ENCODE data around the gene PRMT5.

Gene PRMT5

DNA sequence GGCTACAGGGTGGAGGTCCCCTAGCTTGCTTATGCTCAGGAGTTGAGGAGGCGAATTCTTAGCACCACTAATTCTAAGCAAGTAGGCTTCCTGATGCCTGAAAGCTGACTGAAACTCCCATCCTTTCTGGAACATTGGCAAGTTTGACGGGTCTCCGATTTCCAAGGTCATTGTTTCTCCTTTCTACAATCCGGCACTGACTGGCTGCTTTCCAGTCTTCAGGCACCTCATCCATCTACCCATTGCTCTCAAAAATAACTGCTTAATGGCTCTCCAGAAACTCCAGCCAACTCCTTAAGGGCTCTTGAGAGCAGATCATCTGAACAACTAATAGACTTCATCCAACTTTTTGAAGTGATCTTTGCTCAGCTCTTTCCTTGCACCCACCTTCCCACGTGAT lies 32.8 kb downstream of the PRMT5 start:
- DNase-seq, result no peak

DNA sequence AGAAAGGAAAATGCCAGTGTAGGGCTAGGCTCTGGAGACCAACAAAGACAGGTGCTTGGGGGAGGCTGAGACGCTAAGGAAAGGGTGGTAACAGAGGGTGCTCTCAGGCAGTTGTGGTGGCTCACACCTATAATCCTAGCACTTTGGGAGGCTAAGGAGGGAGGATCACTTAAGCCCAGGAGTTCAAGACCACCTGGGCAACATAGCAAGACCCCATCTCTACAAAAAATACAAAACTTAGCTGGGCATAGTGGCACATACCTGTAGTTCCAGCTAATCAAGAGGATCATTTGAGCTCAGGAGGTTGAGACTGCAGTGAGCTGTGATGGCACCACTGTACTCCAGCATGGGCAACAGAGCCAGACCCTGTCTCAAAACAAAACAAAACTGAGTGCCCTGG lies 33.8 kb downstream of the PRMT5 start:
- no peak for DNase-seq

DNA sequence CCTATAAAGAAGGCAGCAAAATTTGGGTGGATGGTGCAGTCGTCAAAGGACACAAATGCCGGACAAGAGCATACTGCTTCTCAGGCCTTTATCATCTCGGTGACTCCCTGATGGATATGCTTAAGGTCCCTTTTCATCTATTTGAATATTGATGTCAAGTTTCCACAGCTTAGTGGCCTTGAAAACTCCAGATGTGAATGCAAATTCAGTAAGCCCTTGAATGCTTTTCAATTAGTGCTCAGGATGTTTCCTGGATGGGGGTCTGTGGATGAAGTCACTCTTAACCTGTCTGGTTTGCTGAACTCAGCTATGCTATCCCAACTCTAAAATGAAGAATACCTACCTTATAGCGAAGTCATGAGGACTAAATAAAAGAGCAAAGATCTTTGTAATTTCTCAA lies 35.5 kb downstream of the PRMT5 start:
- DNase-seq, result no peak

DNA sequence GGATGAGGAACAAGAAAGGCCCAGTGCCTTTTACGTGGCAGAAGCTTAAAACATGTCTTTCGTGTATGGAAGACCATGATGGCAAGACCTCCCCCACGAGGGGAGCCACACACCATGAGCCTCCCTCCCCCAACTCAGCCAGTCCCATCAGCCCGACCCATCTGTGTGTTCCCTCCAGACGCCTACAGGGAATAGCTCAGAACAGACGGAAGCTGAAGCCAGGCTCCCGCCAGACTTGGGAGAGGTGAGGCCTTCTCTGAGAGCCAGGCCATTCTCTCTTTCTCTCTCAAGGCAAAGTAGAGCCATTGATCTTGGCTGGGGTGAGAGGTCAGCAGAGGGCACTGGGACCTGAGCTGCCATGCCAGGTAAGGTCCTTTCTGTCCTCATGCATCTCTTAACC lies 36.7 kb downstream of the PRMT5 start:
- no peak for DNase-seq

DNA sequence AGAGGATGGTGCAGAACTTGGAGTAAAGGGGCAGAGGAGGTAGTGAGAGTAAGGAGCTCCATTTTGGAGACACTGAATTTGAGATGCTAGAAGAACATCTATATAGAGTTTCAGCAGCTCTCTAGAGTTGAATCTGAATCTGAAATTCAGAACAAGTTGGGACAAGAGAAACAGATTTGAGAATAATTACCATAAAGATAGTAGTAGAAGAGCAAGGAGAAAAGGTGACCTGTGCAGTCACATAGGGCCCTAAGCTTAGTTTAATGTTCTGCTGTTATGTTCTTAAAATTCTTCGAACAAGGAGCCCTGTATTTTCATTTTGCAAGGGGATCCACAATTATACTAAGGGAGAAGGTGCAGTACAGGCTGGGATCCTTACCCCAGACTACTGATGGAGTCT lies 38.8 kb downstream of the PRMT5 start:
- no peak for DNase-seq

DNA sequence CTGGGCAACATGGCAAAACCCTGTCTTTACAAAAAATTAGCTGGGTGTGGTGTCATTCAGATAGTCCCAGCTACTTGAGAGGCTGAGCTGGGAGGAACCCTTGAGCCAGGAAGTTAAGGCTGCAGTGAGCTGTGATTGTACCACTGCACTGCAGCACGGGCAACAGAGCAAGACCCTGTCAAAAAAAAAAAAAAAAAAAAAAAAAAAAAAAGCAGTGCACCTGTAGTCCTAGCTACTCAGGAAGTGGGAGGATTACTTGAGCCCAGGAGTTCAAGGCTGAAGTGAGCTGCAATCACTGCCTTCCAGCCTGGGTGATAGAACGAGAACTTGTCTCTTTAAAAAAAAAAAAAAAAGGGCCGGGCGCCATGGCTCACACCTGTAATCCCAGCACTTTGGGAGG lies 40.5 kb downstream of the PRMT5 start:
- DNase-seq, result peak; percentile 6

DNA sequence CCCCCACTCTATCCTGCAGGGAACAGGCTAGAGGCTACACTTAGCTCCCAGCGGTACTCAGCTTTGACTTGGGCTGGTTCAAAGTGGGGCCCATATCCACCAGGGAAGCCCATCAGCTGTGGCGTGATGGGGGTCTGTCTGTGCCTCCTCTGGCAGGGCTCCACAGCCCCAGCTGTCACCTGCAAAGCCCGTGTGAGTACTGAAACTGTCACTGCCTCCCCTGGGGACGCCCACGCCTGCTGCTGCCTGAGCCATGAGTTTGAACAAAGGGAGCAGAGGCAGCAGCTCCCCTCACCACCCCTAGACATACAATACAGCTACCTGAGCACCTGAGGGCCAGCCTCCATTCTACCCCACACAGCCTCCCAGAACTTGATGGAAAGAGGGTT lies 41.2 kb downstream of the PRMT5 start:
- no peak for DNase-seq

DNA sequence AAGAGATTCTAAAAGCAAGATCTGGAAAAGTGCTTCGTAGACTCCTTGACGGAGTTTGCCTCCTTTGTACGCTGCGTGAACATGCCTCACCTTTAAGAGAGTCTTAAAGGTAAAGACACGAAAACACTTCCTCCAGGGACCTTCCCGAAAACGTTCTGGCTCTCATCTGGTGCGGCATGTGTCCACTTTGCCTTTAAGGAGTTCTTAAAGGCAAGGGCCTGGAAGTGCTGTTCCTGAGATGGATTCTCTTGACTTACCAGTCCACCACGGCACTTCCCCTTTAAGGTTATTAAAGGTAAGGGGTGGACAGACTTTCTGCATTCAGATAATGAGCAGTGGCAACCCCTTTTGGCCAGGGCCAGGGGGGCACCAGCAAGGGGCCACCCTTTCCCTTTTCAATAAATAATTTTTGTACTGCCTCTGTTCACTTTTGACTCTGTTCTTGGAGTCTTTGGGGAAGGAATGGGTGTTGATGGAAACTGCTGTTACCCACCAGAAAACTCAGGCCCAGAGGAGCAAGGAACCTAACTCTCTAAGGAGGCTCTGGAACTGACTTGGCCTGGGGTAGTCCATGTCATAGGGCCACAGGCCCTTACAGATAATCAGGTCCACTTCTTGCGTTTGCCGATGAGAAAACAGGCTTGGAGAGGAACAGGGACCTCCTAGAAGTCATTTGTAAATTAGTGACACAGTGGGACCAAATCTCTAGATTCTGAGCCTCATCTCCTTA lies 41.8 kb downstream of the PRMT5 start:
- peak; percentile 80 for DNase-seq

DNA sequence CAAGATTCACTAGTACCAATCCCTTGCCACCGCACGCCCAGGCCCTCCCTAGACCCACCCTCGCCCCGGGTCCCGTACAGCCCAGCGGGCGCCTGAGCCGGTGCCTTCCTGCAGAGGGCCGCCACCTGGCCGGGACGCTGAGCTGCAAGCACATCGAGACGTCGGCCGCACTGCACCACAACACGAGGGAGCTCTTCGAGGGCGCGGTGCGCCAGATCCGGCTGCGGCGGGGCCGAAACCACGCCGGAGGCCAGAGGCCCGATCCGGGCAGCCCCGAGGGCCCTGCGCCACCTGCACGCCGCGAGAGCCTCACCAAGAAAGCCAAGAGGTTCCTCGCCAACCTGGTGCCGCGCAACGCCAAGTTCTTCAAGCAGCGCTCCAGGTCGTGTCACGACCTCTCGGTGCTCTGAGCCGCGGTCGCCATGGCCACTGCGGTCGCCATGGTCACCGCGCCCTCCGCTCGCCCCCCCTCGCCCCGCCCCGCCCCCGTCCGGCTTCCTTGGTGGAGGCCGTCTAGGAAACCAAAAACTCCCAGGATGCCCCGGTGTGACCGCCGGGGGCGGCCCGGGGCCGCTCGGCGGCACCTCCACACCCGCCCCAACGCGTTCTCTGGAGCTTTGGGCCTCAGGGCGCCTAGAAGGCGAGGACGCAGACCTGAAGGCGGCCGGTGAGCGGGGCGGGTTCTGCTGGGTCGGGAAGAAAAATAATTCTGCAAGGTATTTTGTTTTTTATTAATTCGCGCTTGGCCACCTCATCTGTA lies 42.5 kb downstream of the PRMT5 start:
- DNase-seq, result peak; percentile 79

DNA sequence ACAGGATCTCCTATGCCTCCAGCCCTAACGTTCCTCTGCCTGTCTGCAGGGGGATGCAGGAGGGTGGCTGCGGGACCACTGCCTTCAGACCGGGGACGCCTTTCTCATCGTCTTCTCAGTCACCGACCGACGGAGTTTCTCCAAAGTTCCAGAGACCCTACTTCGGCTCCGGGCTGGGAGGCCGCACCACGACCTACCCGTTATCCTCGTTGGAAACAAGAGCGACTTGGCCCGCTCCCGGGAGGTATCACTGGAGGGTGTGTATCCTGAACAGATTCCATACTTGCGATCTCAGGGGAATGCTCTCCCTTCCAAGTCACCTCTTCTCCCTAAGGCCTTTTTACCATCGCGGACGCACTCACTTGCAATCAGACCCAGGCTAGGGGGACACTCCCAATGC lies 43.2 kb downstream of the PRMT5 start:
- no peak for DNase-seq

DNA sequence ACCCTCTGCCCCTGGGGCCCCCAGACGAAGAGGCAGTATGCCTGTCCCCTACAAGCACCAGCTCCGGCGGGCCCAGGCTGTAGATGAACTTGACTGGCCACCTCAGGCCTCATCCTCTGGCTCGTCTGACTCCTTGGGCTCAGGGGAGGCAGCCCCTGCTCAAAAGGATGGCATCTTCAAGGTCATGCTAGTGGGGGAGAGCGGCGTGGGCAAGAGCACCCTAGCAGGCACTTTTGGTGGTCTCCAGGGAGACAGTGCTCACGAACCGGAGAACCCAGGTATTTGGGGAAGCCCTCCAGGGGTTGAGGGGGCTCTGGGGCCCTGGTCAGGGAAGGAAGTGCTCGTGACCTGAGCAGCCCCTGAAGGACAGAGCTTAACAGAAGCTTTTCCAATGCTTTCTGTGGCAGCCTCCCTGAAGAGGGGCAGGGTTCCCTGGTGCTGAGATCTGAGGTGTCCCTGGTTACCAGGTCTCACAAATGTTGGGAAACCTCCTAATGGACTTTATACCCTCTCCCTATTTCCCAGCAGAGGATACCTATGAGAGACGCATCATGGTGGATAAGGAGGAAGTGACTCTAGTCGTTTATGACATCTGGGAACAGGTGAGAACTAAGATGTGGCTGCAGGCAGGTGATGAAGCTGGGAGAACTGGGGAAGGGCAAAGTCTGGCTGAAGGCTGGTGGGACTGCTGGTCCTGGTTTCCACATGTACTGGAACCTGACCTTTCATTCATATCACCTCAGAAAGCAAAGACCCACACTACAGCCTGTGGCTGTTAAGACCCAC lies 44.2 kb downstream of the PRMT5 start:
- DNase-seq, result no peak

DNA sequence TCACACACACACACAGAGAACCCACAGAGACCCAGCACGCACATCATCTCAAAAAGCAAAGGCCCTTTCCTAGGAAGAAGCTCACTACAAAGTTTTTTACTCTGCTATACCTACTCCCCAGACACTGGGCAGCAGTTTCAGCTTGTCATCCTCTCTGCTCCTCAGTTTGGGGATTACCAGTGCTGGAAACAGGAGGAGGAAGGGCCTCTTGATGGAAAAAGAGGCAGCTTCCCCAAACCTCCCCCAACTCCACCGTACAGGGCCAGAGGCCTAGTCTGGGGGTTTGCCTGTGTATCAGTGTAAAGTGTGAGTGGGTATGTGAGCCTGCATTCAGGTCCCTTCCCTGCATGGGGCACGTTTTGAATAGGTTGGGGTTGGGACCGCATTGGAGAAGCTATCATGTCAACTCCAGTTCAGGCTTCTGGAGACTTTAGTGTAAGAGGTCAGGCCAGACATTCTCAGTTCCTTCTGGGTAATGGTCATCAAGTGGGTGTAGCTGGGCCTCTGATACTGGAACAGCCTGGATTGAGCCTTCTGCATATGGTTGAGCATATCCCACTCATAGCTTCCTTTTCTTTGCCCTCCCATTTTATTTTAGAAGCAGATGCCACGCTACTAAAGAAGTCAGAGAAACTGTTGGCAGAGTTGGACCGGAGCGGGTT lies 45.0 kb downstream of the PRMT5 start:
- DNase-seq, result no peak

DNA sequence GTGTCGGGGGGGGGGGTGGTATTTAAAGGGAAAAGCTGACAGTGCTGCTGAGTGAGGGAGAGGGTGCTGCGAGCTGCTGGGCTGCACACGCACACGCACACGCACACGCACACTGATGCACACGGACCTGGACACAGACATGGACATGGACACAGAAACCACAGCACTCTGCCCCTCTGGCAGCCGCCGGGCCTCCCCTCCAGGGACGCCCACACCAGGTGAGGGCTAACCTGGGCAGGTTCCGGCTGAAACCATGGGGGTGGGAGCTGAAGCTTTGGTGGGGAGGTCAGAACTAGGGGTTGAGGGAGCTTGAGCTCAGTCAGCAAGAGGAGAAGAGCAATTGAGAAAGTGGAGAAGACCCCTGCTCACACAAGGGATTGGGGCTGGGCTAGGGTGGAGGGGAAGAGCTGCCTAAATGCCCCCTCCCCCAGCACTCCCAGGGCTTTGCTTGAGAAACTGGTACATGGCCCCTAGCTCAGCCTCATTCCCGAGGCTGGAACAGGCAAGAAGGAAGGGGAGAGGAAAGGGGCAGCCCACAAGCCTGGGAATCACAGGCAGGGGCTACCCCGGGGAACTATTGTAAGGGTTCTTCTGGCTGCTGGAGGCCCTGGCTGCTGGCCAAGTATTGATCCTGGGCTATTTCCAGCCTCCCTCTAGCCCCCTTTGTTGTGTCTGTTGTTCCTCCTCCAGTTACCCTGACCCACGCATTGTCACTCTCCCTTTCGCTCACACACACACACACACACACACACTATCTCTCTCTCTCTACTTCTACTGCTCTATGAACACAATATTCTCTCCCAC lies 45.8 kb downstream of the PRMT5 start, which contains the start of gene REM2:
Gene REM2 (plus strand): TSS at position 50 of the 804 bp plus-strand sequence. CDS start 66 bp downstream, at position 116.
- no peak for DNase-seq

DNA sequence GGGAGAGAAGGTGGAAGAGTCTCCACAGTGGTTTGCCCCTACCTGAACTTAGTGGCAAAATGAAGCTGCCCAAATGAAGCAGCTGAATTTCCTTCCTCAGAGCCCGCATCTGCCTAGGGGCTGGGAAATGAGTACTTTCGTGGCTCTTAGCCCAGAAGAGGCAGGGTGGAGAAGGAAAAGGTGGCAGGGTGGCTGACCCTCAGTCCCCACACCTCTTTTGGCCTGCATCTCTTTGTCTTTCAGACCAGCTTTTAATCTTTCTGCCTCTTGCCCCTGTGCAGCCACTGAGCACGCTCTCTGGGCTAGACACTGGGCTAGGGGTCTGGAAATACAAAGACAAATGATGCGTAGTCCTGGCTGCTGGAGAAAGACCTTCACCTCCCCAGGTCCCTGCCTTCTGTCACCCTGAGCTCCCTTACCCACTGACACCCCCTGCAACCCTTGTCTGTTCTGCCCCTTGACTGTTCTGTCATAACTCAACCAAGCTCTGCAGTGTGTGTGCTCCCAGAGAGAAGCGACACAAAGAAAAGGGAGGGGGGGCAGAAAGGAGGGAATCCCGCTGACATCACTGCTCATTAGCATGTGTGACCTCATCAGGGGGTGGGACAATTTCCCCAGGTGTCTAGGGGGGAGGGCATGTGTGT lies 46.5 kb downstream of the PRMT5 start:
- DNase-seq, result peak; percentile 37

DNA sequence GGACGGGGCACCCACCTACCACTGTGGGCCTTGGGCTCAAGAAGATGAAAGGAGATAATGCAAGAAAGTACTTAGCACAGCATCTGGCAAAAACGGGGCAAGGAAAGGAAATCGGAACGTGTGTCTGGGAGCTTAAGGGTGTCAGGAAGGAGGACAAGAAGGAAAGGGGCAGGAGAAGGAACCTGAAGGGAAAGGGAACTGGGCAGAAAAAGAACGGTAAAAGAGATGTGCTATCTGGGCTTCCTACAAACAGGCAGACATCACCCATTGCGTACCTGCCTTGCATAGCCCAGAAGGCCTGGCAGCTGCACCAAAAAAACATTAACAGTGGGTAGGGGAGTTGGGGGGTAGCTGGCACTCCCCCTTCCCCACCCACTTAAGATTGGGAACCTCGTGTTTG lies 47.1 kb downstream of the PRMT5 start:
- DNase-seq, result no peak

DNA sequence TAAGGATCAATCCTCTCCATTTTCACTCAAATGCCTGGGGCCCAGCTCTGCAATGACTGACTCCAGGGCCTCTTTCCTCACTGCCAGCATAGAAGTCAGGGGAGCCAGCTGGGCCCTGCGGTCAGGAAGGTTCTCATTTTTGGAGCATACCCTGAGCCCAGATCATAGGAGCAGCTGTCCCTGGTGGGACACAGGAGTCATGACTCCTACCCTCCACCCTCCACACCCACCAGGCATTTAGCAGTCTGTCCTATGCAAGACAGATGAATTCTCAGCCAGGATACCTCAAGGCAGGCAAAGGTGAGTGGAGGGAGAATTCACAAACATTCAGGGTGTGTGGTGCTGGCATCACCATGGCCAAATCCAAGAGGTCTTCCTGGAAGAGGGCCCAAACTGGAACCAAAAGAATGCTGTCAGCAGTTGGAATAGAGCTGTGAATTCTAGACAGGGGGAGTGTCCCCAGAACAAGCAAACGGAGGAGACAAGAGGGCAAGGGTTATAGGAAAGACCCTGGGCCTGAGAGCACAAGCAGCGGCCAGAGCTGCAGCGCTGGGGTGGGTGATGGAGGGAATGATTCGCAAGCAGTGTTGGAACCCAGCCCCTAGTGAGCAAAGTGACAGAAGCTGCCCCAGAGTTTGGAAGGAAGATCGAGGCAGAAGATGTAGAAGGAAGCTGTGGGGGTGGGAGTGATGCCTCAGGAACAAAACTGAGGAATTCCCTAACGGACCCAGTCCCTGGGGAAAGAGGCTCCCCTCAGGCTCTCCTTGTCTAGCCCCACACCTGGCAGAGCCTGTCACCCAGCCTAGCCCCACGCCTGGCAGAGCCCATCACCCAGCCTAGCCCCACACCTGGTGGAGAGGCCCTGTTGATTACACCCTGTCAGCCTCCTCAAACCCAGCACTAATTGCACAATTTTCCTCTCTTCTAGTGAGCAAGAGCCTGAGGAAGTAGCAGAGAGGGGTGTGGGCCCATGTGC lies 50.6 kb downstream of the PRMT5 start:
- DNase-seq, result no peak

DNA sequence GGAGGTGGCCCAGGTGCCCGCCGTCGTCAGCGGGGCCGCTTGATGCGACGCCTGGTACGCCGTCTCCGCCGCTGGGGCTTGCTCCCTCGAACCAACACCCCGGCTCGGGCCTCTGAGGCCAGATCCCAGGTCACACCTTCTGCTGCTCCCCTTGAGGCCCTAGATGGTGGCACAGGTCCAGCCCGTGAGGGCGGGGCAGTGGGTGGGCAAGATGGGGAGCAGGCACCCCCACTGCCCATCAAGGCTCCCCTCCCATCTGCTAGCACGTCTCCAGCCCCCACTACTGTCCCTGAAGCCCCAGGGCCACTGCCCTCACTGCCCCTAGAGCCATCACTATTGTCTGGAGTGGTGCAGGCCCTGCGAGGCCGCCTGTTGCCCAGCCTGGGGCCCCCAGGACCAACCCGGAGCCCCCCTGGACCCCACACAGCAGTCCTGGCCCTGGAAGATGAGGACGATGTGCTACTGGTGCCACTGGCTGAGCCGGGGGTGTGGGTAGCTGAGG lies 52.1 kb downstream of the PRMT5 start:
- no peak for DNase-seq

DNA sequence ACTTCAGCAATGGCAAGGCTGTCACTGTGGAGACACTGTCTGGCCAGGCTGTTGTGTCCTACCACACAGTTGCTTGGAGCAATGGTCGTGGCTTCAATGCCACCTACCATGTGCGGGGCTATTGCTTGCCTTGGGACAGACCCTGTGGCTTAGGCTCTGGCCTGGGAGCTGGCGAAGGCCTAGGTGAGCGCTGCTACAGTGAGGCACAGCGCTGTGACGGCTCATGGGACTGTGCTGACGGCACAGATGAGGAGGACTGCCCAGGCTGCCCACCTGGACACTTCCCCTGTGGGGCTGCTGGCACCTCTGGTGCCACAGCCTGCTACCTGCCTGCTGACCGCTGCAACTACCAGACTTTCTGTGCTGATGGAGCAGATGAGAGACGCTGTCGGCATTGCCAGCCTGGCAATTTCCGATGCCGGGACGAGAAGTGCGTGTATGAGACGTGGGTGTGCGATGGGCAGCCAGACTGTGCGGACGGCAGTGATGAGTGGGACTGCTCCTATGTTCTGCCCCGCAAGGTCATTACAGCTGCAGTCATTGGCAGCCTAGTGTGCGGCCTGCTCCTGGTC lies 53.3 kb downstream of the PRMT5 start:
- no peak for DNase-seq

DNA sequence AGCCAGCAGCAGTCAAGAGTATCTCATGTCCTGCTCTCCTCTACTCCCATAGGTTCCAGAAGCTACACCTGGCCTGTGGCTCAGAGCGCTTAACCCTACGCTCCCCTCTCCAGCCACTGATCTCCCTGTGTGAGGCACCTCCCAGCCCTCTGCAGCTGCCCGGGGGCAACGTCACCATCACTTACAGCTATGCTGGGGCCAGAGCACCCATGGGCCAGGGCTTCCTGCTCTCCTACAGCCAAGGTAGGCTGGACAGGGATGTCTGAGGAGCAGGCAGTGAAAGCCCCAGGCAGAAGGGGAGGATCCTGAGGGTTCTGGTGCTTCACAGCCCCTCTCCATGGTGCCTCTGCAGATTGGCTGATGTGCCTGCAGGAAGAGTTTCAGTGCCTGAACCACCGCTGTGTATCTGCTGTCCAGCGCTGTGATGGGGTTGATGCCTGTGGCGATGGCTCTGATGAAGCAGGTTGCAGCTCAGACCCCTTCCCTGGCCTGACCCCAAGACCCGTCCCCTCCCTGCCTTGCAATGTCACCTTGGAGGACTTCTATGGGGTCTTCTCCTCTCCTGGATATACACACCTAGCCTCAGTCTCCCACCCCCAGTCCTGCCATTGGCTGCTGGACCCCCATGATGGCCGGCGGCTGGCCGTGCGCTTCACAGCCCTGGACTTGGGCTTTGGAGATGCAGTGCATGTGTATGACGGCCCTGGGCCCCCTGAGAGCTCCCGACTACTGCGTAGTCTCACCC lies 54.0 kb downstream of the PRMT5 start:
- no peak for DNase-seq

Measured in CD4-positive, alpha-beta T cell treated with Interleukin-4 for 4 hours (primary cell).